ENCODE data around the gene LRP2. TPM values are rescaled to one million over a fixed set of nuclear protein-coding genes. Genes with fewer than 3 reads are reported as not detected.

The LRP2 gene
- polyA plus RNA-seq, 1 of the 3 experiments (the other 2 are of a cell fraction), result not detected

DNA sequence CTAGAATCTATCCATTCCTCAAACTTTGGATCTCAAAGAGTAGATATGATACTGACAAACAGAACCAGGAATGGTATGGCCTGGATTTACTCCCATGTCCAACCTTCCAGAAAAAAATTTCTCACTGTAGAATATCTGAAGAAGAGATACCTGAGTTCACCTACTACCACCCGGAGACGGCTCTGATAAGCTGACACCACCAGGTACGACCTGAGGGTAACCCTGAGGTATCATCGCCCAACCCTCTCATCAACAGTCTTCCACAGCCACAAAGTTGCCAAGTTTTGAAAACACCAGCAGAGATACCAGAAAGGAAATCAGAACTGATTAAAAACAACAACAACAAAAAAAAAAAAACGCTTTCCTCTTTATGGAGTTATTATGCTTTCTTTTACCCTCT is 102.9 kb downstream of the LRP2 start:
- no peak overlapping the region for H3K4me3 ChIP-seq (ENCODE audit: low read depth in 2 of 2, low read length in 1 of 2)
- H3K9ac ChIP-seq, result no peak overlapping the region
- H3K4me1 ChIP-seq (ENCODE audit: control insufficient read depth in 1 of 2, insufficient read depth in 2 of 2, low read depth in 1 of 2, low read length in 1 of 2), result no peaks in the 10 kb centered on the region
- no peaks in the 10 kb centered on the region for H3K9me3 ChIP-seq
- 13% methylated on average over 5 of the region's 5 CpGs for WGBS (ENCODE audit: low lambda C conversion rate)
- DNase-seq, result no peak
- ChIA-PET CTCF (interaction anchor here (1.3 kb wide), 1 partner anchor 150 kb away, joined by 3 read pairs; no protein-coding TSS in a partner anchor), POLR2A (no interaction called here)
- no peaks in the 10 kb centered on the region for H3K9me2 ChIP-seq
- no peaks in the 10 kb centered on the region for H3K36me3 ChIP-seq (replicated peaks in 1 of 2; ENCODE audit: control insufficient read depth in 1 of 2, insufficient read depth in 2 of 2, low read length in 1 of 2)
- no peaks in the 10 kb centered on the region for H3K79me2 ChIP-seq (ENCODE audit: insufficient read depth)
- no peak overlapping the region for H3K27ac ChIP-seq (ENCODE audit: low read depth in 2 of 2, low read length in 1 of 2)
- no peak overlapping the region for H3K4me2 ChIP-seq
- no peaks in the 10 kb centered on the region for H3F3A ChIP-seq (replicated peaks; ENCODE audit: insufficient read depth)
- no peaks in the 10 kb centered on the region for H4K20me1 ChIP-seq (ENCODE audit: insufficient read depth)
- no peak overlapping the region for H2AFZ ChIP-seq (ENCODE audit: low read depth)
- no peak for TF ChIP-seq MEF2A (IDR thresholded peaks at IDR 0.05; ENCODE audit: borderline replicate concordance, low read depth)
- no peak for TF ChIP-seq RCOR1 (IDR thresholded peaks at IDR 0.05; ENCODE audit: low read length)
- TF ChIP-seq JUND (IDR thresholded peaks at IDR 0.05), result no peak
- no peak for TF ChIP-seq RXRA (IDR thresholded peaks at IDR 0.05; ENCODE audit: borderline replicate concordance, low read depth)
- no peak for TF ChIP-seq RFX5 (IDR thresholded peaks at IDR 0.05; ENCODE audit: low read length)
- TF ChIP-seq, protein P1, sequence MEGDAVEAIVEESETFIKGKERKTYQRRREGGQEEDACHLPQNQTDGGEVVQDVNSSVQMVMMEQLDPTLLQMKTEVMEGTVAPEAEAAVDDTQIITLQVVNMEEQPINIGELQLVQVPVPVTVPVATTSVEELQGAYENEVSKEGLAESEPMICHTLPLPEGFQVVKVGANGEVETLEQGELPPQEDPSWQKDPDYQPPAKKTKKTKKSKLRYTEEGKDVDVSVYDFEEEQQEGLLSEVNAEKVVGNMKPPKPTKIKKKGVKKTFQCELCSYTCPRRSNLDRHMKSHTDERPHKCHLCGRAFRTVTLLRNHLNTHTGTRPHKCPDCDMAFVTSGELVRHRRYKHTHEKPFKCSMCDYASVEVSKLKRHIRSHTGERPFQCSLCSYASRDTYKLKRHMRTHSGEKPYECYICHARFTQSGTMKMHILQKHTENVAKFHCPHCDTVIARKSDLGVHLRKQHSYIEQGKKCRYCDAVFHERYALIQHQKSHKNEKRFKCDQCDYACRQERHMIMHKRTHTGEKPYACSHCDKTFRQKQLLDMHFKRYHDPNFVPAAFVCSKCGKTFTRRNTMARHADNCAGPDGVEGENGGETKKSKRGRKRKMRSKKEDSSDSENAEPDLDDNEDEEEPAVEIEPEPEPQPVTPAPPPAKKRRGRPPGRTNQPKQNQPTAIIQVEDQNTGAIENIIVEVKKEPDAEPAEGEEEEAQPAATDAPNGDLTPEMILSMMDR (IDR thresholded peaks at IDR 0.05), result no peak
- TF ChIP-seq, protein P2, sequence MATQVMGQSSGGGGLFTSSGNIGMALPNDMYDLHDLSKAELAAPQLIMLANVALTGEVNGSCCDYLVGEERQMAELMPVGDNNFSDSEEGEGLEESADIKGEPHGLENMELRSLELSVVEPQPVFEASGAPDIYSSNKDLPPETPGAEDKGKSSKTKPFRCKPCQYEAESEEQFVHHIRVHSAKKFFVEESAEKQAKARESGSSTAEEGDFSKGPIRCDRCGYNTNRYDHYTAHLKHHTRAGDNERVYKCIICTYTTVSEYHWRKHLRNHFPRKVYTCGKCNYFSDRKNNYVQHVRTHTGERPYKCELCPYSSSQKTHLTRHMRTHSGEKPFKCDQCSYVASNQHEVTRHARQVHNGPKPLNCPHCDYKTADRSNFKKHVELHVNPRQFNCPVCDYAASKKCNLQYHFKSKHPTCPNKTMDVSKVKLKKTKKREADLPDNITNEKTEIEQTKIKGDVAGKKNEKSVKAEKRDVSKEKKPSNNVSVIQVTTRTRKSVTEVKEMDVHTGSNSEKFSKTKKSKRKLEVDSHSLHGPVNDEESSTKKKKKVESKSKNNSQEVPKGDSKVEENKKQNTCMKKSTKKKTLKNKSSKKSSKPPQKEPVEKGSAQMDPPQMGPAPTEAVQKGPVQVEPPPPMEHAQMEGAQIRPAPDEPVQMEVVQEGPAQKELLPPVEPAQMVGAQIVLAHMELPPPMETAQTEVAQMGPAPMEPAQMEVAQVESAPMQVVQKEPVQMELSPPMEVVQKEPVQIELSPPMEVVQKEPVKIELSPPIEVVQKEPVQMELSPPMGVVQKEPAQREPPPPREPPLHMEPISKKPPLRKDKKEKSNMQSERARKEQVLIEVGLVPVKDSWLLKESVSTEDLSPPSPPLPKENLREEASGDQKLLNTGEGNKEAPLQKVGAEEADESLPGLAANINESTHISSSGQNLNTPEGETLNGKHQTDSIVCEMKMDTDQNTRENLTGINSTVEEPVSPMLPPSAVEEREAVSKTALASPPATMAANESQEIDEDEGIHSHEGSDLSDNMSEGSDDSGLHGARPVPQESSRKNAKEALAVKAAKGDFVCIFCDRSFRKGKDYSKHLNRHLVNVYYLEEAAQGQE (IDR thresholded peaks at IDR 0.05; ENCODE audit: low read depth, low read length), result no peak
- no peak for TF ChIP-seq TAF1 (IDR thresholded peaks at IDR 0.05; ENCODE audit: borderline replicate concordance, low read depth, low read length)
- no peaks in the 10 kb centered on the region for H3K27me3 ChIP-seq (ENCODE audit: insufficient read depth)

DNA sequence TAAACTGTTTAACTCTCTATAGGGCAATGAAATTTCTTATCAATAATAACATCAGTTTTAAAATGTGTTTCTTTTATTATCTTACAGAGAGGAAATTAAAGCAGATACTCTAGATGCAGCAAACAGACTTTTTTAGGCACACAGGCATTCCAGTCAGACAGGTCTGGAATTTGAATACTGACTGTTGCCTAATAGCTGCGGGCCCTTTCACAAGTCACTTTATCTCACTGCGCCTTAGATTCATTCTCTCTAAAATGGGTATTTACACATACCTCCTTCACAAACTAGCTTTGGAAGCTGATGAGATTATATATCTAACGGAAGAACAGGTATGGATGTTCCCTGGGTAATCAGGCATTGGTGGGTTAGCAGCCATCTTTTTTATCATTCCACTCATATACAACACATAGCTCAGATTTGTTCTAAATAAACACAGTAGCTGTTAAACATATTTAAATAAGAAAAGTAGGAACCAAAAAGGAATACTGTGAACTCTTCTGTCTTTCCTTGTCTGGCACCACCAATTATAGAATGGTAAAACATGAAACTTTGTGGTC is 104.2 kb downstream of the LRP2 start:
- no peak overlapping the region for H3K4me3 ChIP-seq (ENCODE audit: low read depth in 2 of 2, low read length in 1 of 2)
- H3K9ac ChIP-seq, result no peak overlapping the region
- H3K36me3 ChIP-seq (replicated peaks in 1 of 2; ENCODE audit: control insufficient read depth in 1 of 2, insufficient read depth in 2 of 2, low read length in 1 of 2), result no peaks in the 10 kb centered on the region
- CTCF ChIA-PET, result interaction anchor here (1.3 kb wide), 1 partner anchor 148 kb away, joined by 3 read pairs; no protein-coding TSS in a partner anchor
- WGBS (ENCODE audit: low lambda C conversion rate), result 43% methylated on average over 3 of the region's 3 CpGs
- no peaks in the 10 kb centered on the region for H3K9me3 ChIP-seq
- H2AFZ ChIP-seq (ENCODE audit: low read depth), result no peak overlapping the region
- no peaks in the 10 kb centered on the region for H3K27me3 ChIP-seq (ENCODE audit: insufficient read depth)
- H3F3A ChIP-seq (replicated peaks; ENCODE audit: insufficient read depth), result no peaks in the 10 kb centered on the region
- POLR2A ChIA-PET, result no interaction called here
- H3K4me2 ChIP-seq, result no peak overlapping the region
- H3K79me2 ChIP-seq (ENCODE audit: insufficient read depth), result no peaks in the 10 kb centered on the region
- H3K9me2 ChIP-seq, result no peaks in the 10 kb centered on the region
- DNase-seq, result no peak
- H4K20me1 ChIP-seq (ENCODE audit: insufficient read depth), result no peaks in the 10 kb centered on the region
- H3K27ac ChIP-seq (ENCODE audit: low read depth in 2 of 2, low read length in 1 of 2), result no peak overlapping the region
- no peaks in the 10 kb centered on the region for H3K4me1 ChIP-seq (ENCODE audit: control insufficient read depth in 1 of 2, insufficient read depth in 2 of 2, low read depth in 1 of 2, low read length in 1 of 2)
- TF ChIP-seq NFIC (IDR thresholded peaks at IDR 0.05; ENCODE audit: borderline replicate concordance) (no peak), EP300 (IDR thresholded peaks at IDR 0.05; ENCODE audit: borderline replicate concordance in 1 of 2, low read depth in 1 of 2, low read length in 1 of 2) (no peak), SMC3 (IDR thresholded peaks at IDR 0.05; ENCODE audit: low read depth, low read length) (no peak), RFX5 (IDR thresholded peaks at IDR 0.05; ENCODE audit: low read length) (no peak), FOXJ3 (CRISPR knock-in tag; IDR thresholded peaks at IDR 0.05) (no peak), CHD2 (IDR thresholded peaks at IDR 0.05; ENCODE audit: low read length, partially characterized antibody) (no peak), GABPA (IDR thresholded peaks at IDR 0.05; ENCODE audit: low read depth) (no peak), TCF12 (IDR thresholded peaks at IDR 0.05) (no peak), RCOR1 (IDR thresholded peaks at IDR 0.05; ENCODE audit: low read length) (no peak)
- TF ChIP-seq, protein P3, sequence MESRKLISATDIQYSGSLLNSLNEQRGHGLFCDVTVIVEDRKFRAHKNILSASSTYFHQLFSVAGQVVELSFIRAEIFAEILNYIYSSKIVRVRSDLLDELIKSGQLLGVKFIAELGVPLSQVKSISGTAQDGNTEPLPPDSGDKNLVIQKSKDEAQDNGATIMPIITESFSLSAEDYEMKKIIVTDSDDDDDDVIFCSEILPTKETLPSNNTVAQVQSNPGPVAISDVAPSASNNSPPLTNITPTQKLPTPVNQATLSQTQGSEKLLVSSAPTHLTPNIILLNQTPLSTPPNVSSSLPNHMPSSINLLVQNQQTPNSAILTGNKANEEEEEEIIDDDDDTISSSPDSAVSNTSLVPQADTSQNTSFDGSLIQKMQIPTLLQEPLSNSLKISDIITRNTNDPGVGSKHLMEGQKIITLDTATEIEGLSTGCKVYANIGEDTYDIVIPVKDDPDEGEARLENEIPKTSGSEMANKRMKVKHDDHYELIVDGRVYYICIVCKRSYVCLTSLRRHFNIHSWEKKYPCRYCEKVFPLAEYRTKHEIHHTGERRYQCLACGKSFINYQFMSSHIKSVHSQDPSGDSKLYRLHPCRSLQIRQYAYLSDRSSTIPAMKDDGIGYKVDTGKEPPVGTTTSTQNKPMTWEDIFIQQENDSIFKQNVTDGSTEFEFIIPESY (IDR thresholded peaks at IDR 0.05; ENCODE audit: borderline replicate concordance, low read depth), result no peak
- TF ChIP-seq, protein P4, sequence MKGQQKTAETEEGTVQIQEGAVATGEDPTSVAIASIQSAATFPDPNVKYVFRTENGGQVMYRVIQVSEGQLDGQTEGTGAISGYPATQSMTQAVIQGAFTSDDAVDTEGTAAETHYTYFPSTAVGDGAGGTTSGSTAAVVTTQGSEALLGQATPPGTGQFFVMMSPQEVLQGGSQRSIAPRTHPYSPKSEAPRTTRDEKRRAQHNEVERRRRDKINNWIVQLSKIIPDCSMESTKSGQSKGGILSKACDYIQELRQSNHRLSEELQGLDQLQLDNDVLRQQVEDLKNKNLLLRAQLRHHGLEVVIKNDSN (IDR thresholded peaks at IDR 0.05; ENCODE audit: borderline replicate concordance, low read depth), result no peak
- TF ChIP-seq, protein P1 (IDR thresholded peaks at IDR 0.05), result no peak
